ENCODE data around the gene ABAT. TPM values are rescaled to one million over a fixed set of nuclear protein-coding genes. Genes with fewer than 3 reads are reported as not detected.

Gene ABAT
- total RNA-seq, 2 donors from 2014 or later: 67.4 to 74.7 TPM

- H3K27ac ChIP-seq: no peak overlapping the region
- no peaks in the 10 kb centered on the region for H3K9me3 ChIP-seq
- TF ChIP-seq CTCF (IDR thresholded peaks at IDR 0.05) (no peak), POLR2AphosphoS5 (IDR thresholded peaks at IDR 0.05) (no peak), POLR2A (IDR thresholded peaks at IDR 0.05) (no peak)
- no peaks in the 10 kb centered on the region for H3K4me1 ChIP-seq (replicated peaks)
- no peak overlapping the region for H3K4me3 ChIP-seq
- intact Hi-C loops (cut with DNase I): no loop called here
- peaks cover 4 to 27% of the 10 kb centered on the region in 2 donors for H3K36me3 ChIP-seq
- no peak for DNase-seq (ENCODE audit: low spot score)
- 82% methylated on average over 11 of the region's 11 CpGs for WGBS
- H3K27me3 ChIP-seq (replicated peaks; ENCODE audit: insufficient read depth): no peaks in the 10 kb centered on the region
Observed at GRCh38 chr16:8808613-8809353, 134.4 kb downstream of the ABAT start.

GRCh38 chr16:8812162-8812843, 137.9 kb downstream of the ABAT start:
- H3K4me1 ChIP-seq (replicated peaks): no peaks in the 10 kb centered on the region
- H3K4me3 ChIP-seq: no peak overlapping the region
- no peak overlapping the region for H3K27ac ChIP-seq
- intact Hi-C loops (cut with DNase I): no loop called here
- H3K9me3 ChIP-seq: no peaks in the 10 kb centered on the region
- WGBS: 54% methylated on average over 12 of the region's 12 CpGs
- TF ChIP-seq POLR2AphosphoS5 (IDR thresholded peaks at IDR 0.05): no peak
- no peak for TF ChIP-seq POLR2A (IDR thresholded peaks at IDR 0.05)
- no peak for TF ChIP-seq CTCF (IDR thresholded peaks at IDR 0.05)
- H3K36me3 ChIP-seq: peaks cover 4 to 27% of the 10 kb centered on the region in 2 donors
- H3K27me3 ChIP-seq (replicated peaks; ENCODE audit: insufficient read depth): no peaks in the 10 kb centered on the region
- DNase-seq (ENCODE audit: low spot score): no peak

- 89% methylated on average over 14 of the region's 14 CpGs for WGBS
- H3K36me3 ChIP-seq: peaks cover 0 to 24% of the 10 kb centered on the region in 2 donors
- TF ChIP-seq CTCF (IDR thresholded peaks at IDR 0.05): no peak
- TF ChIP-seq POLR2AphosphoS5 (IDR thresholded peaks at IDR 0.05): no peak
- no peak for TF ChIP-seq POLR2A (IDR thresholded peaks at IDR 0.05)
- no peak for DNase-seq (ENCODE audit: low spot score)
- intact Hi-C loops (cut with DNase I): no loop called here
- no peaks in the 10 kb centered on the region for H3K4me1 ChIP-seq (replicated peaks)
- no peak overlapping the region for H3K27ac ChIP-seq
- no peaks in the 10 kb centered on the region for H3K27me3 ChIP-seq (replicated peaks; ENCODE audit: insufficient read depth)
- no peaks in the 10 kb centered on the region for H3K9me3 ChIP-seq
- no peak overlapping the region for H3K4me3 ChIP-seq
Observed at GRCh38 chr16:8814095-8814806, 139.8 kb downstream of the ABAT start.

- Histone ChIP-seq H3K36me3 (peaks cover 0 to 20% of the 10 kb centered on the region in 2 donors), H3K4me3 (no peak overlapping the region), H3K9me3 (no peaks in the 10 kb centered on the region), H3K27me3 (replicated peaks; ENCODE audit: insufficient read depth) (no peaks in the 10 kb centered on the region), H3K27ac (no peak overlapping the region), H3K4me1 (replicated peaks) (no peaks in the 10 kb centered on the region)
- no peak for DNase-seq (ENCODE audit: low spot score)
- intact Hi-C loops (cut with DNase I): no loop called here
- 81% methylated on average over 6 of the region's 6 CpGs for WGBS
- no peak for TF ChIP-seq POLR2AphosphoS5 (IDR thresholded peaks at IDR 0.05)
- TF ChIP-seq POLR2A (IDR thresholded peaks at IDR 0.05): no peak
- TF ChIP-seq CTCF (IDR thresholded peaks at IDR 0.05): no peak
Observed at GRCh38 chr16:8816967-8817655, 142.7 kb downstream of the ABAT start.
